Osteoblast (primary cell): Measurements from ENCODE around the gene RAPSN. TPM values are rescaled to one million over a fixed set of nuclear protein-coding genes. Genes with fewer than 3 reads are reported as not detected.

ENCODE experiments used
- DNase-seq: peaks from one replicate; pipeline ENCODE4 v3.0.0; 2011; ENCODE audit warnings: low spot score, mixed read lengths; ENCODE audit not compliant: insufficient read length; ENCODE audit errors: missing footprints
- H2AFZ ChIP-seq: 2 replicates; pipeline ENCODE4 v1.6.0; 2011; ENCODE audit warnings: mild to moderate bottlenecking, low read length
- H3K27ac ChIP-seq: 2 replicates; pipeline ENCODE4 v1.5.1; 2011; ENCODE audit warnings: mild to moderate bottlenecking, low read depth, low read length, moderate library complexity
- H3K27me3 ChIP-seq: 2 replicates; pipeline ENCODE4 v1.6.0; 2012; ENCODE audit warnings: mild to moderate bottlenecking, control low read depth, inconsistent platforms, low read length, moderate library complexity; ENCODE audit not compliant: insufficient read depth
- H3K36me3 ChIP-seq: 2 replicates; pipeline ENCODE4 v1.5.1; 2011; ENCODE audit warnings: mild to moderate bottlenecking, low read length, control low read depth, moderate library complexity; ENCODE audit not compliant: insufficient read depth
- H3K4me1 ChIP-seq: 2 replicates; pipeline ENCODE4 v1.5.1; 2011; ENCODE audit warnings: mild to moderate bottlenecking, low read length, control low read depth, moderate library complexity; ENCODE audit not compliant: insufficient read depth
- H3K4me2 ChIP-seq: 2 replicates; pipeline ENCODE4 v1.6.0; 2011; ENCODE audit warnings: mild to moderate bottlenecking, low read length; ENCODE audit not compliant: insufficient read depth
- H3K4me3 ChIP-seq: fragments of 200-600 bp; sonication (generic); 3 replicates; pipeline ENCODE4 v1.5.1; 2012; ENCODE audit warnings: mild to moderate bottlenecking, low read length, inconsistent platforms; ENCODE audit not compliant: insufficient read depth
- H3K79me2 ChIP-seq: 2 replicates; pipeline ENCODE4 v1.6.0; 2012; ENCODE audit warnings: mild to moderate bottlenecking, low read length, control low read depth, inconsistent platforms; ENCODE audit not compliant: insufficient read depth
- H3K9me3 ChIP-seq: 2 replicates; pipeline ENCODE4 v1.5.1; 2011; ENCODE audit warnings: low read depth, low read length, control low read depth
- H4K20me1 ChIP-seq: 2 replicates; pipeline ENCODE4 v1.6.0; 2012; ENCODE audit warnings: mild to moderate bottlenecking, low read length, control low read depth; ENCODE audit not compliant: insufficient read depth
- CTCF ChIP-seq: IDR thresholded peaks from 2 replicates; pipeline ENCODE4 v1.5.1; 2011; ENCODE audit warnings: mild to moderate bottlenecking, low read depth, low read length, moderate library complexity; ENCODE audit errors: extremely low read depth
- total RNA-seq: library from RNA; depleted of rRNA; stranded (reverse); fragments of >200 nt; gene quantifications from 2 replicates; pipeline ENCODE4 v1.2.3, GENCODE V29; 2012

The RAPSN gene
- total RNA-seq, 1 donor: 0.36 TPM

GRCh38 chr11:47415091-47415854 is 33.7 kb downstream of the RAPSN start:
- Histone ChIP-seq H3K4me2 (no peak overlapping the region), H3K36me3 (peaks cover 69% of the 10 kb centered on the region), H3K4me1 (peaks cover 40% of the 10 kb centered on the region), H3K27ac (peak overlapping the region; percentile 72), H3K79me2 (peaks cover 24% of the 10 kb centered on the region), H3K4me3 (no peak overlapping the region), H3K9me3 (no peaks in the 10 kb centered on the region), H2AFZ (no peak overlapping the region), H4K20me1 (peaks cover 24% of the 10 kb centered on the region), H3K27me3 (no peaks in the 10 kb centered on the region)
- TF ChIP-seq CTCF: no peak
- DNase-seq: peak; percentile 63

GRCh38 chr11:47414685-47415070 is 34.3 kb downstream of the RAPSN start:
- Histone ChIP-seq H2AFZ (no peak overlapping the region), H3K4me3 (no peak overlapping the region), H3K9me3 (no peaks in the 10 kb centered on the region), H3K79me2 (peaks cover 30% of the 10 kb centered on the region), H3K4me2 (no peak overlapping the region), H3K27me3 (no peaks in the 10 kb centered on the region), H4K20me1 (peaks cover 30% of the 10 kb centered on the region), H3K36me3 (peaks cover 64% of the 10 kb centered on the region), H3K4me1 (peaks cover 46% of the 10 kb centered on the region), H3K27ac (no peak overlapping the region)
- DNase-seq: peak; percentile 47
- TF ChIP-seq CTCF: no peak

GRCh38 chr11:47413908-47414684 is 34.8 kb downstream of the RAPSN start:
- Histone ChIP-seq H3K36me3 (peaks cover 60% of the 10 kb centered on the region), H3K4me3 (peak overlapping the region; percentile 1), H3K27ac (peak overlapping the region; percentile 80), H3K79me2 (peaks cover 36% of the 10 kb centered on the region), H3K9me3 (no peaks in the 10 kb centered on the region), H3K4me1 (peaks cover 52% of the 10 kb centered on the region), H4K20me1 (peaks cover 36% of the 10 kb centered on the region), H3K27me3 (no peaks in the 10 kb centered on the region), H3K4me2 (peak overlapping the region; percentile 50), H2AFZ (no peak overlapping the region)
- no peak for TF ChIP-seq CTCF
- peak; percentile 96 for DNase-seq

- TF ChIP-seq CTCF: no peak
- DNase-seq: peak; percentile 35
- Histone ChIP-seq H4K20me1 (peaks cover 36% of the 10 kb centered on the region), H3K27me3 (no peaks in the 10 kb centered on the region), H2AFZ (no peak overlapping the region), H3K36me3 (peaks cover 53% of the 10 kb centered on the region), H3K27ac (peak overlapping the region; percentile 80), H3K4me3 (no peak overlapping the region), H3K4me2 (peak overlapping the region; percentile 50), H3K9me3 (no peaks in the 10 kb centered on the region), H3K79me2 (peaks cover 41% of the 10 kb centered on the region), H3K4me1 (peaks cover 55% of the 10 kb centered on the region)
Observed at GRCh38 chr11:47413351-47413750, 35.6 kb downstream of the RAPSN start.
